Stomach (tissue), 4 donors: Measurements from ENCODE around the gene SLC51B.

Source experiments
- CTCF ChIP-seq, 7 experiments: fragments of 450-650 bp in 4 of 7; fragments of 200-600 bp in 3 of 7; sonication (generic) in 3 of 7; IDR thresholded peaks; one replicate each; pipeline ENCODE4 v1.5.1; 2016 to 2019; ENCODE audit warnings: antibody characterized with exemption in 7 of 7, control low read depth in 2 of 7, mild to moderate bottlenecking in 1 of 7
- EP300 ChIP-seq: sonication (generic); formaldehyde crosslinking; IDR thresholded peaks from one replicate; pipeline ENCODE4 v1.6.1; 2017; ENCODE audit warnings: antibody characterized with exemption
- POLR2A ChIP-seq, 4 donors: fragments of 450-650 bp; IDR thresholded peaks; one replicate each; pipeline ENCODE4 v1.6.1; 2016; ENCODE audit warnings: antibody characterized with exemption in 4 of 4, control low read depth in 2 of 4, mild to moderate bottlenecking in 1 of 4, moderate library complexity in 1 of 4
- POLR2AphosphoS5 ChIP-seq, 3 donors: sonication (generic); formaldehyde crosslinking; IDR thresholded peaks; one replicate each; pipeline ENCODE4 v1.6.1; 2016; ENCODE audit warnings: antibody characterized with exemption in 3 of 3

GRCh38 chr15:65048241-65048640, 3.1 kb downstream of the SLC51B start:
- TF ChIP-seq POLR2A (IDR thresholded peaks at IDR 0.05) (no peak), CTCF (IDR thresholded peaks at IDR 0.05) (no peak), POLR2AphosphoS5 (IDR thresholded peaks at IDR 0.05) (no peak), EP300 (no peak)
